Choroid plexus epithelial cell (primary cell): ENCODE data around the gene ECSCR.
"Not testable (repeated sequence)": the region's sequence is repeated elsewhere in the genome, so short reads cannot be mapped to it uniquely, and the experiment has no call there.

ENCODE experiments used
- DNase-seq: peaks from one replicate; pipeline ENCODE4 v3.0.0-alpha.2; 2010; ENCODE audit warnings: low read depth
- H3K4me3 ChIP-seq: 2 replicates; pipeline ENCODE4 v1.5.1; 2011; ENCODE audit warnings: low read depth, mild to moderate bottlenecking, control low read depth, low read length, moderate library complexity
- TF ChIP-seq, protein P1 (sequence below): conservative IDR thresholded peaks from 2 replicates; pipeline ENCODE4 v1.5.1; 2011; ENCODE audit warnings: low read depth, mild to moderate bottlenecking, control low read depth, inconsistent platforms, low read length, moderate library complexity

The ECSCR gene

DNA sequence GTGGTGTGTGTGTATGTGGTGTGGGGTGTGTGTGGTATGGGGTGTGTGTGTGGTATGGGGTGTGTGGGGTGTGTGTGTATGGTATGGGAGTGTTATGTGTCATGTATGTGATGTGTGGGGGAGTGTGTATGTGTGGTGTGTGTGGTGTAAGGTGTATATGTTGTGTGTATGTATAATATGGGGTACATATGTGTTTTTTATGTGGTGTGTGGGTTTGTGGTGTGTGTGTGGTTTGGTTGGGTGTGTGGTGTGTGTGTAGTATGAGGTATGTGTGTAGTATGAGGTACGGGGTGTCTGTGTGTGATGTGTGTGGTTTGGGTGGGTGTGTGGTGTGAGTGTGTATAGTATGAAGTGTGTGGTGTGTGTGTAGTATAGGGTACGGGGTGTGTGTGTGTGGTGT lies 11.4 kb downstream of the ECSCR start:
- H3K4me3 ChIP-seq = no peak overlapping the region
- TF ChIP-seq, protein P1, sequence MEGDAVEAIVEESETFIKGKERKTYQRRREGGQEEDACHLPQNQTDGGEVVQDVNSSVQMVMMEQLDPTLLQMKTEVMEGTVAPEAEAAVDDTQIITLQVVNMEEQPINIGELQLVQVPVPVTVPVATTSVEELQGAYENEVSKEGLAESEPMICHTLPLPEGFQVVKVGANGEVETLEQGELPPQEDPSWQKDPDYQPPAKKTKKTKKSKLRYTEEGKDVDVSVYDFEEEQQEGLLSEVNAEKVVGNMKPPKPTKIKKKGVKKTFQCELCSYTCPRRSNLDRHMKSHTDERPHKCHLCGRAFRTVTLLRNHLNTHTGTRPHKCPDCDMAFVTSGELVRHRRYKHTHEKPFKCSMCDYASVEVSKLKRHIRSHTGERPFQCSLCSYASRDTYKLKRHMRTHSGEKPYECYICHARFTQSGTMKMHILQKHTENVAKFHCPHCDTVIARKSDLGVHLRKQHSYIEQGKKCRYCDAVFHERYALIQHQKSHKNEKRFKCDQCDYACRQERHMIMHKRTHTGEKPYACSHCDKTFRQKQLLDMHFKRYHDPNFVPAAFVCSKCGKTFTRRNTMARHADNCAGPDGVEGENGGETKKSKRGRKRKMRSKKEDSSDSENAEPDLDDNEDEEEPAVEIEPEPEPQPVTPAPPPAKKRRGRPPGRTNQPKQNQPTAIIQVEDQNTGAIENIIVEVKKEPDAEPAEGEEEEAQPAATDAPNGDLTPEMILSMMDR = no peak
- DNase-seq = no peak

- H3K4me3 ChIP-seq = no peak overlapping the region
- TF ChIP-seq, protein P1 = no peak
- no peak for DNase-seq
These were observed 15.4 kb downstream of the ECSCR start for GRCh38 chr5:139446956-139447779.

DNA sequence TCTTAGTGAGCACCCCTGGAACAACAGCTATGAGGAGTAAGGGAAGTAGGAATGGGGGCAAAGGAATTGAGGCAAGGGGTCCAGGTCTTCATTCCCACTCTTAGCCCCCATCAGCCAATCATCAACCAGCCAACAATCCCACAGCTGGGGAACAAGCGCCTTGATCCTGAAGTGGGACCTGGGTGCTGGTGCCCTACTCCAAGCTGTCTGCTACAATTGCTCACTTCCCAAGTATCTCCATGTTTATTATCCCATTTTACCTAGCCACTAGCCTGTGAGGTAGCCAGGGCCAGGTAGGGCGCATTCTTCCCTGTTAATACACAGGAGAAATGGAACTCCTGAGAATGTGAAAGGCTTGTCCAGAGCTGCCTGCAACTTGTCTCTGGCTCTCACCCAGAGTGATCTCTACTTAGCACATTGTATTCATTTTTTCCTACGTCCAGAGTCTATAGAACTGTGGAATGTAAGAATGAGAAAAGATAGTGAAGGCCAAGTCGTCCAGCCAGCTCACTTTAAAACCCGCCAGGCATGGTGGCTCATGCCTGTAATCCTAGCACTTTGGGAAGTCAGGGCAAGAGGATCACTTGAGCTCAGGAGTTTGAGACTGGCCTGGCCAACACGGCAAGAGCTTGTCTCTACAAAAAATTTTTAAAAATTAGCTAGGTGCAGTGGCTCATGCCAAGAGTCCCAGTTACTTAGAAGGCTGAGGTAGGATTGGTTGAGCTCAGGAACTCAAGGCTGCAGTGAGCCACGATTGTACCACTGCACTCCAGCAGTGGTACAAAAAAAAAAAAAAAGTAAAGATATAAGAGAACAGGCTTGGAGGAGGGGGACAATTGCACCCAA lies 17.0 kb downstream of the ECSCR start:
- DNase-seq = peak; percentile 90
- H3K4me3 ChIP-seq = no peak overlapping the region
- TF ChIP-seq, protein P1 = no peak

DNA sequence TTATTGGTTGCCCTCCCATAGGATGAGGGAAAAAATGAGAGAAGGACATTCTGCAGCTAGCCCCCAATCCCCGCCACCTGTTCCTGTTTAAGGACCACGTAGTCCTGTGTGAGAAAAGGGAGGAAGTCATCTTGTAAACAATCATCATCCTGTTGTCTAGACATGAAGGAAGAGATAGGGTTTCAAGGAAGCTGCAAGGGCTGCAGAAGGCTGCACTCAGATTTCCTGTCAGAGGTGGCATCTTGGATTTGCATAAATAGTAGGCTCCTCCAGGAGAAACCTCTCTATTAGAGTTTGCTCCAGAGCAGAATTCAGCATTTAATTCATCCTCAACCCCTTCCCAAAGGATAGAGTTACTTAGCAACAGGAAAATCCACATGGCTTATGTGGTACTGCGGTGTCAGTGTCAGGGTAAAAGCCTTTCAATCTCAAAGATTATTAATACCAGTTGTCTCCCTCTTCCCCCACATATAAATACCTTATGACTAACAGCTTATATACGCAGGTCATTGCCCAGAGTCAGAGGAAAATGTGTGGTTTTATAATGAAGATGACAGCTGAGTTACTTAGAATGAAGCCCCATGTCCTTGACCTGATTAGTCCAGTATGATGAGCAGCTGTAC lies 18.6 kb downstream of the ECSCR start:
- TF ChIP-seq, protein P1 = no peak

DNA sequence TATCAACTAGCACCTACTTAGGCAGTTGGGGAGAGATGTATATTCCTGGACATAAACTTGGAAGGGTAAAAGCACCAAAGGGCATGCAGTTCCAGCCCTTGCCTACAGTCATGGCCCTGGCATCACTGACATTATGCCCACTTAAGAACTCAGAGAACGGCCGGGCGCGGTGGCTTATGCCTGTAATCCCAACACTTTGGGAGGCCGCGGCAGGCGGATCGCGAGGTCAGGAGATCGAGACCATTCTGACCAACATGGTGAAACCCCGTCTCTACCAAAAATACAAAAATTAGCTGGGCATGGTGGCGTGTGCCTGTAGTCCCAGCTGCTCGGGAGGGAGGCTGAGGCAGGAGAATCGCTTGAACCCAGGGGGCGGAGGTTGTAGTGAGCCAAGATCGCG lies 22.1 kb downstream of the ECSCR start:
- not testable (repeated sequence) for DNase-seq, H3K4me3 ChIP-seq

More for the DNA sequence above, 18.6 kb downstream of the ECSCR start:
- no peak overlapping the region for H3K4me3 ChIP-seq
- peak; percentile 79 for DNase-seq

DNA sequence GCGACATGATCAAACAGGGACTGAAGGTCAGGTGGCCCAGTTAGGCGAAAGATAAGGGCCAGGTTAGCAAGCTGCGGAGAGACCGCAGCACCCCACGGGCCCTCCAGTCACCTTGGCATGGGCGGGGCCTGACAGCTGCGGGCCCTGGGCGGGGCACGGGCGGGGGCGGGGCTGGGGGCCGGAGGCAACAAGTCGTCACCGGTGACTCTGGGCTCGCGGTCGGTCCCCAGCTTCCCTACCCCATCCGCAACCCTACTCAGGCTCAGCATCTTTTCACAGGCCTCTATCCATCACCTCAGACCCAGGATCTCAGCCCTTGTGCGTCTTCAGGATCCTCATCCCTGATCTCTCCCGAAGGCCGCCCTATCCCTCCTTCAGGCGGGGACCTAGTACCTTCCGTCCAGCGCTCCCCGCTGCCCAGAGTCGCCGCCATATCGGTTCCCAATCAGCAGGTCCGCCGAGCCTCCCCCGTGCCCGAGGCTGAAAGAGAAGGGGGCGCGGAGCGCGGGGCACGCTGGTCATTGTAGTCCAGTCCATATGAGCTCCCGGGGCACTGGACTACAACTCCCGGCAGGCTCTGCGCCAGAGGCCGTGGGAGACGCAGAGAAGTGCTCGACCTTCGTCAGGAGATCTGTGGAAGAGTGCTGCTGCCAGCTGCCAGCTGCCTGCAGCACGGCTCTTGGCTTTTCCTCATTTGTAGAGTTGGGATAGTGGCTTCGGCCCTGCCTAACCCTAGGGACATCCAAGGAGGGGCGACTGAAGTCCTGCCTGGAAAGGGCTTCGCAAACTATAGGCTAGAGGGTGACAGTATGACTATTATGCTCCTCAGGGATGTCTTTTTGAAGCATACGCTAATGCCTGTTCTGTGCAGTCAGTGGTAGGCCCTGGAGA lies 23.3 kb downstream of the ECSCR start, which contains the start of gene DNAJC18:
DNAJC18 (minus strand) TSS at position 513 of the 891 bp plus-strand sequence; CDS start at position 433, 80 bp downstream.
- H3K4me3 ChIP-seq = peak within 1 kb of the TSS; percentile 94
- peak; percentile 93 for DNase-seq
- TF ChIP-seq, protein P1 = no peak
